Pancreas (tissue), 10 donors: ENCODE data around the gene DIDO1. TPM values are rescaled to one million over a fixed set of nuclear protein-coding genes. Genes with fewer than 3 reads are reported as not detected.
A peak's percentile ranks its signal among the peaks of the same experiment; 100 is the strongest.

ENCODE experiments used
- ATAC-seq, 4 donors: fragments of 200-7000 bp; cut with Tn5 transposase; one replicate each; pipeline versions ENCODE4 v1.8.0 to v1.9.1; 2020; ENCODE audit warnings: mild to moderate bottlenecking in 4 of 4, moderate library complexity in 4 of 4
- DNase-seq, 6 donors: peaks; one replicate each; pipeline ENCODE4 v3.0.0-alpha.2; 2020
- FAIRE-seq: peaks from 2 replicates; lab custom pipeline; 2012; peaks lifted over from hg19 to GRCh38; lab: Jason Lieb, UNC
- H3K27ac ChIP-seq, 4 donors: fragments of 200-600 bp; sonication (generic); 1 replicate in 3 of 4; 2 replicates in 1 of 4; pipeline versions ENCODE4 v1.5.0 to v1.8.0; 2020
- H3K27me3 ChIP-seq, 4 donors: fragments of 200-600 bp; one replicate each; pipeline ENCODE4 v1.8.0; 2021
- H3K36me3 ChIP-seq, 3 donors: fragments of 200-600 bp; sonication (generic) in 1 of 3; one replicate each; pipeline versions ENCODE4 v1.5.0 to v1.8.0; 2020 to 2021
- H3K4me1 ChIP-seq, 3 donors: fragments of 200-600 bp; one replicate each; pipeline ENCODE4 v1.8.0; 2021
- H3K4me3 ChIP-seq, 4 donors: fragments of 200-600 bp; sonication (generic) in 2 of 4; one replicate each; pipeline versions ENCODE4 v1.5.0 to v1.8.0; 2020 to 2021
- H3K9me3 ChIP-seq, 4 donors: fragments of 200-600 bp; one replicate each; pipeline ENCODE4 v1.8.0; 2021
- WGBS, 2 donors: extraction: QIAGEN DNeasy Blood & Tissue Kit; methylation state at CpG; one replicate each; pipeline ENCODE4 v1.1.7; 2013; 5-methylcytosine and 5-hydroxymethylcytosine counted together
- intact Hi-C, 3 donors: fragments of 100-400 bp; cut with DNase I; formaldehyde crosslinking; loops; one replicate each; pipeline versions ENCODE4 v1.11.1 to v1.14.2; 2022
- polyA plus RNA-seq, 2 donors: library from polyadenylated mRNA; stranded (reverse); fragments of 200-250 nt; gene quantifications; one replicate each; pipeline ENCODE4 v1.2.3, GENCODE V29; 2013
- total RNA-seq, 6 donors: library from RNA; stranded (reverse); fragmentation: NEBNext Ultra II Directional in 4 of 6; extraction: Animal tissue kit (Norgen Biotek cat#: 25700) in 4 of 6; gene quantifications; one replicate each; pipeline versions ENCODE4 v1.2.1 to v1.2.4, GENCODE V29; 2021 to 2023
- TF ChIP-seq, protein P1 (sequence below), 4 donors: fragments of 200-600 bp; sonication (generic) in 3 of 4; IDR thresholded peaks; one replicate each; pipeline versions ENCODE4 v1.5.0 to v1.8.0; 2021; ENCODE audit warnings: antibody characterized with exemption in 4 of 4
- donor health status: healthy with polysubstance abuse.
- donor health status: DM: no; HTN: no; CAD: no; lungs with moderate emphysema.
- donor health status: DM: no; HTN: no; CAD: no.
- donor health status: control.
- donor health status: control.
- donor health status: Bipolar disorder and iron deficiency.
- donor health status: DM: yes; HTN: yes; CAD: no.
- donor health status: DM: no; HTN: no; CAD: no.
- donor health status: DM: no; HTN: no; CAD: no.
- donor health status: DM: yes; HTN: yes; CAD: no.

The DIDO1 gene
- total and polyA plus RNA-seq, 8 donors = 16.7 to 29.8 (median 18.5) TPM

GRCh38 chr20:62945771-62946339 lies 19.6 kb upstream of the DIDO1 start:
- peak in 1 of 6 donors; percentile 41 for DNase-seq
- no peak overlapping the region for H3K27ac ChIP-seq
- peaks cover 8 to 43% (median 15%) of the 10 kb centered on the region in 3 donors for H3K36me3 ChIP-seq
- TF ChIP-seq, protein P1, sequence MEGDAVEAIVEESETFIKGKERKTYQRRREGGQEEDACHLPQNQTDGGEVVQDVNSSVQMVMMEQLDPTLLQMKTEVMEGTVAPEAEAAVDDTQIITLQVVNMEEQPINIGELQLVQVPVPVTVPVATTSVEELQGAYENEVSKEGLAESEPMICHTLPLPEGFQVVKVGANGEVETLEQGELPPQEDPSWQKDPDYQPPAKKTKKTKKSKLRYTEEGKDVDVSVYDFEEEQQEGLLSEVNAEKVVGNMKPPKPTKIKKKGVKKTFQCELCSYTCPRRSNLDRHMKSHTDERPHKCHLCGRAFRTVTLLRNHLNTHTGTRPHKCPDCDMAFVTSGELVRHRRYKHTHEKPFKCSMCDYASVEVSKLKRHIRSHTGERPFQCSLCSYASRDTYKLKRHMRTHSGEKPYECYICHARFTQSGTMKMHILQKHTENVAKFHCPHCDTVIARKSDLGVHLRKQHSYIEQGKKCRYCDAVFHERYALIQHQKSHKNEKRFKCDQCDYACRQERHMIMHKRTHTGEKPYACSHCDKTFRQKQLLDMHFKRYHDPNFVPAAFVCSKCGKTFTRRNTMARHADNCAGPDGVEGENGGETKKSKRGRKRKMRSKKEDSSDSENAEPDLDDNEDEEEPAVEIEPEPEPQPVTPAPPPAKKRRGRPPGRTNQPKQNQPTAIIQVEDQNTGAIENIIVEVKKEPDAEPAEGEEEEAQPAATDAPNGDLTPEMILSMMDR (IDR thresholded peaks at IDR 0.05) = no peak
- ATAC-seq = no peak
- FAIRE-seq = no peak
- H3K4me1 ChIP-seq = peaks cover 0 to 6% (median 0%) of the 10 kb centered on the region in 3 donors
- no peaks in the 10 kb centered on the region for H3K9me3 ChIP-seq
- intact Hi-C loops = no loop called here
- 89 to 95% methylated on average over 25 of the region's 25 CpGs for WGBS, 2 donors
- no peak overlapping the region for H3K4me3 ChIP-seq
- no peaks in the 10 kb centered on the region for H3K27me3 ChIP-seq

- DNase-seq (peak in 1 of 6 donors; percentile 23), ATAC-seq (no peak), FAIRE-seq (no peak)
- 91 to 93% methylated on average over 10 of the region's 10 CpGs for WGBS, 2 donors
- intact Hi-C loops = no loop called here
- TF ChIP-seq, protein P1 (IDR thresholded peaks at IDR 0.05) = no peak
- no peak overlapping the region for H3K4me3 ChIP-seq
- H3K27me3 ChIP-seq = no peaks in the 10 kb centered on the region
- peaks cover 8 to 43% (median 15%) of the 10 kb centered on the region in 3 donors for H3K36me3 ChIP-seq
- H3K27ac ChIP-seq = no peak overlapping the region
- H3K9me3 ChIP-seq = no peaks in the 10 kb centered on the region
- peaks cover 0 to 7% (median 2%) of the 10 kb centered on the region in 3 donors for H3K4me1 ChIP-seq
Observed at GRCh38 chr20:62944746-62945145, 18.4 kb upstream of the DIDO1 start.

- TF ChIP-seq, protein P1 (IDR thresholded peaks at IDR 0.05) = no peak
- no peak overlapping the region for H3K4me3 ChIP-seq
- 92 to 93% methylated on average over 8 of the region's 8 CpGs for WGBS, 2 donors
- H3K27me3 ChIP-seq = no peaks in the 10 kb centered on the region
- H3K36me3 ChIP-seq = peaks cover 8 to 43% (median 15%) of the 10 kb centered on the region in 3 donors
- H3K4me1 ChIP-seq = peaks cover 3 to 11% (median 8%) of the 10 kb centered on the region in 3 donors
- ATAC-seq = no peak
- intact Hi-C loops = no loop called here
- no peak for FAIRE-seq
- H3K27ac ChIP-seq = no peak overlapping the region
- no peaks in the 10 kb centered on the region for H3K9me3 ChIP-seq
- peak in 1 of 6 donors; percentile 31 for DNase-seq
Observed at GRCh38 chr20:62944184-62944583, 17.9 kb upstream of the DIDO1 start.

- WGBS, 2 donors = 95 to 96% methylated on average over 14 of the region's 14 CpGs
- no peak for FAIRE-seq
- Histone ChIP-seq H3K4me1 (peaks cover 6 to 11% (median 11%) of the 10 kb centered on the region in 3 donors), H3K9me3 (no peaks in the 10 kb centered on the region), H3K27ac (no peak overlapping the region), H3K4me3 (no peak overlapping the region), H3K36me3 (peaks cover 8 to 43% (median 15%) of the 10 kb centered on the region in 3 donors), H3K27me3 (no peaks in the 10 kb centered on the region)
- peak in 1 of 6 donors; percentile 44 for DNase-seq
- no peak for ATAC-seq
- TF ChIP-seq, protein P1 (IDR thresholded peaks at IDR 0.05) = no peak
- intact Hi-C loops = no loop called here
Observed at GRCh38 chr20:62943396-62943795, 17.1 kb upstream of the DIDO1 start.

GRCh38 chr20:62942456-62942855 lies 16.2 kb upstream of the DIDO1 start:
- H3K27me3 ChIP-seq = no peaks in the 10 kb centered on the region
- no peak overlapping the region for H3K4me3 ChIP-seq
- 76 to 84% methylated on average over 2 of the region's 2 CpGs for WGBS, 2 donors
- intact Hi-C loops = no loop called here
- H3K36me3 ChIP-seq = peaks cover 8 to 37% (median 15%) of the 10 kb centered on the region in 3 donors
- FAIRE-seq = no peak
- peak in 1 of 6 donors; percentile 50 for DNase-seq
- no peak for ATAC-seq
- H3K9me3 ChIP-seq = no peaks in the 10 kb centered on the region
- no peak overlapping the region for H3K27ac ChIP-seq
- peaks cover 6 to 11% (median 11%) of the 10 kb centered on the region in 3 donors for H3K4me1 ChIP-seq
- TF ChIP-seq, protein P1 (IDR thresholded peaks at IDR 0.05) = no peak
